Measurements from ENCODE around the gene SMOC2. TPM values are rescaled to one million over a fixed set of nuclear protein-coding genes. Genes with fewer than 3 reads are reported as not detected.

The SMOC2 gene
- total and polyA plus RNA-seq, 4 donors: 1.3 to 6.4 (median 4.6) TPM

DNA sequence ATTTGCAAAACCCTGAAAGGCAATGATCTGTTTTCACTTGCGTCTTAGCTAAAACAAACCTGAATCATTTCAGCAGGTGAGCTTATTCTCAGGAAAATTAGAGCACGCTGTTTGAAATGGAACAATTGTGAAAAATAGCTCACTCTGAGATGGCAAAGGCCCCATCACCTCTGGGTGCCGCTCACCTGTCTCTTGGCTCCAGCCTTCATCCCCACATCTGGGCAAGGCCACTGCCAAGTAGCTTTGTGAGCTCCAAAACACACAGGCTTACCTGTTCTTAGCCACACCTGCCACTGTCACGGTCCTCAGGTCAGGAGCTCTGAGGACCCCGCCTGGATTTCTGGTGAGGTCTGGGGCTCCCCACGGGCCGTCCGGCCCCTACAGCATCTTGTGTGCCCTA is 66.7 kb downstream of the SMOC2 start:
- Histone ChIP-seq H3K27me3 (ENCODE audit: control insufficient read depth in 3 of 3, insufficient read depth in 3 of 3, low read length in 2 of 3) (peaks cover 0 to 31% (median 0%) of the 10 kb centered on the region in 3 donors), H3K4me3 (no peak overlapping the region), H3K9me3 (ENCODE audit: control insufficient read depth in 4 of 4, insufficient read depth in 3 of 4, low read length in 3 of 4) (peaks cover 0 to 2% (median 0%) of the 10 kb centered on the region in 4 donors), H3K36me3 (ENCODE audit: control insufficient read depth in 4 of 4, insufficient read depth in 4 of 4, low read length in 4 of 4) (no peaks in the 10 kb centered on the region), H3K9ac (ENCODE audit: insufficient read depth in 1 of 2, low read length in 2 of 2) (no peak overlapping the region), H3K27ac (ENCODE audit: low read depth in 1 of 2, low read length in 1 of 2) (no peak overlapping the region), H3K4me1 (ENCODE audit: control insufficient read depth in 5 of 5, insufficient read depth in 5 of 5, low read length in 5 of 5) (peaks cover 0 to 5% (median 0%) of the 10 kb centered on the region in 5 donors)
- TF ChIP-seq, protein P1, sequence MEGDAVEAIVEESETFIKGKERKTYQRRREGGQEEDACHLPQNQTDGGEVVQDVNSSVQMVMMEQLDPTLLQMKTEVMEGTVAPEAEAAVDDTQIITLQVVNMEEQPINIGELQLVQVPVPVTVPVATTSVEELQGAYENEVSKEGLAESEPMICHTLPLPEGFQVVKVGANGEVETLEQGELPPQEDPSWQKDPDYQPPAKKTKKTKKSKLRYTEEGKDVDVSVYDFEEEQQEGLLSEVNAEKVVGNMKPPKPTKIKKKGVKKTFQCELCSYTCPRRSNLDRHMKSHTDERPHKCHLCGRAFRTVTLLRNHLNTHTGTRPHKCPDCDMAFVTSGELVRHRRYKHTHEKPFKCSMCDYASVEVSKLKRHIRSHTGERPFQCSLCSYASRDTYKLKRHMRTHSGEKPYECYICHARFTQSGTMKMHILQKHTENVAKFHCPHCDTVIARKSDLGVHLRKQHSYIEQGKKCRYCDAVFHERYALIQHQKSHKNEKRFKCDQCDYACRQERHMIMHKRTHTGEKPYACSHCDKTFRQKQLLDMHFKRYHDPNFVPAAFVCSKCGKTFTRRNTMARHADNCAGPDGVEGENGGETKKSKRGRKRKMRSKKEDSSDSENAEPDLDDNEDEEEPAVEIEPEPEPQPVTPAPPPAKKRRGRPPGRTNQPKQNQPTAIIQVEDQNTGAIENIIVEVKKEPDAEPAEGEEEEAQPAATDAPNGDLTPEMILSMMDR (IDR thresholded peaks at IDR 0.05; ENCODE audit: control extremely low read depth, extremely low read depth): no peak
- DNase-seq: no peak
- ATAC-seq (ENCODE audit: insufficient read depth, low FRiP score): no peak
- 91 to 93% methylated on average over 8 of the region's 8 CpGs for WGBS, 2 donors

DNA sequence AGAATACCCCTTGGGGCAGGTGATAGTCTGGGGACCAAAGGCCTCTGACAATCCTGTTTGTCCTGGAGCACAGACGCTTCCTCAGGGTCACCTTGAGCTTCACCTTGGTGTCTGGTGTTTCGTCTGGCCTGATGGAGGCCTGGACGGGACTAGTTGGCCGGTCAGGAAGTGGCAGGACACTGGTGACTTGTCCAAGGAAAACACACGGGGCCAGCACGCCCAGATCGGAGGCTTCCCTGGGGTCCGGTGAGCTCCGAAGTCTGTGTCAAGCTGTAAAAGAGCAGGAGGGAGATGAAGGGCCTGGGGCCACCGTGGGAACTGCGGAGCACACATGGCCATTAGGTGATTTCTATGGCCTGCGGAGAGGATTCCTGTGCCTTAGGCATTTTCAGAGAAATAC is 67.9 kb downstream of the SMOC2 start:
- no peak overlapping the region for H3K27ac ChIP-seq (ENCODE audit: low read depth in 1 of 2, low read length in 1 of 2)
- WGBS, 2 donors: 85 to 89% methylated on average over 12 of the region's 12 CpGs
- DNase-seq: no peak
- H3K27me3 ChIP-seq (ENCODE audit: control insufficient read depth in 3 of 3, insufficient read depth in 3 of 3, low read length in 2 of 3): peaks cover 0 to 35% (median 4%) of the 10 kb centered on the region in 3 donors
- H3K9ac ChIP-seq (ENCODE audit: insufficient read depth in 1 of 2, low read length in 2 of 2): no peak overlapping the region
- H3K4me1 ChIP-seq (ENCODE audit: control insufficient read depth in 5 of 5, insufficient read depth in 5 of 5, low read length in 5 of 5): peaks cover 0 to 5% (median 0%) of the 10 kb centered on the region in 5 donors
- H3K36me3 ChIP-seq (ENCODE audit: control insufficient read depth in 4 of 4, insufficient read depth in 4 of 4, low read length in 4 of 4): no peaks in the 10 kb centered on the region
- no peak for ATAC-seq (ENCODE audit: insufficient read depth, low FRiP score)
- H3K4me3 ChIP-seq: no peak overlapping the region
- no peaks in the 10 kb centered on the region for H3K9me3 ChIP-seq (ENCODE audit: control insufficient read depth in 4 of 4, insufficient read depth in 3 of 4, low read length in 3 of 4)
- TF ChIP-seq, protein P1 (IDR thresholded peaks at IDR 0.05; ENCODE audit: control extremely low read depth, extremely low read depth): no peak

DNA sequence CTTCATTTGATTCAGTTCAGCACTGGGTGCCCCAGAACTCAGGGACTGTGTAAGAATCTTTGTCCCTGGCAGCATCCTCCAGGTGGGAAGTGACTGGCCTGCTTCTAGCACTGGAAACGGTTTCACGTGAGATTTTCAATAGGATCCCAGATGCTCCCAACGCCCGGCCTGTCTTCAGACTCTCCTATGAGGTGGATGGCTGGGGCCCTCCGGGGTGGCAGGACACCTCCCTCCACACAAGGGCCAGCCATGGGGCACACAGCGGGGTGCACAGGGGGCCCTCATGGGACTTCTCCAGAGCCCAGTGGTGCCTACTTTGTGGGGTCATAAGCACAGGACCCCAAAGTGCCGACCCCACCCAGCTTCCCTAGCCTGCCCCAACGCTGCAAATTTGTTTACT is 72.8 kb downstream of the SMOC2 start:
- no peak for ATAC-seq (ENCODE audit: insufficient read depth, low FRiP score)
- Histone ChIP-seq H3K27me3 (ENCODE audit: control insufficient read depth in 3 of 3, insufficient read depth in 3 of 3, low read length in 2 of 3) (peaks cover 0 to 23% (median 12%) of the 10 kb centered on the region in 3 donors), H3K27ac (ENCODE audit: low read depth in 1 of 2, low read length in 1 of 2) (no peak overlapping the region), H3K36me3 (ENCODE audit: control insufficient read depth in 4 of 4, insufficient read depth in 4 of 4, low read length in 4 of 4) (no peaks in the 10 kb centered on the region), H3K4me3 (no peak overlapping the region), H3K9ac (ENCODE audit: insufficient read depth in 1 of 2, low read length in 2 of 2) (no peak overlapping the region), H3K9me3 (ENCODE audit: control insufficient read depth in 4 of 4, insufficient read depth in 3 of 4, low read length in 3 of 4) (peaks cover 0 to 2% (median under 1%) of the 10 kb centered on the region in 4 donors), H3K4me1 (ENCODE audit: control insufficient read depth in 5 of 5, insufficient read depth in 5 of 5, low read length in 5 of 5) (peaks cover 0 to 6% (median 4%) of the 10 kb centered on the region in 5 donors)
- TF ChIP-seq, protein P1 (IDR thresholded peaks at IDR 0.05; ENCODE audit: control extremely low read depth, extremely low read depth): no peak
- DNase-seq: no peak
- WGBS, 2 donors: 63 to 68% methylated on average over 8 of the region's 8 CpGs

DNA sequence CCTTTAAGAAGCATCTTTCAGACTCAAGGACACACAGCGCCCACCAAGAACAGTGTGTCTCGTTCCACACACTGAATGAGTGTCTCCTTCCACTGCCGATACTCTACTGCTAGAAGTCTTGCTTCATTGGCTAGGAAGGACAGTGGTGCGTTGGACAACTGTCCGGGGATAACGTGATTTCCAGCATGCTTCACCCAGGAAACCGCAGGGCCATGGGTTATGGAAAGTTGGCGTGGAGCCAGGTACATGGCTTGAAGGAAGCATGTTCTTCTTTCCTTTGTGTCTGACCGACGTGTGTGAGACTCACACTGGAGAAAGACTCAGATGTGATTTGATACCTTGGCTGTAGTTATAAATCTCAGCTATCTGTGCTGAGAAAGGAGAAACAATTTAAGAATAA is 73.2 kb downstream of the SMOC2 start:
- H3K36me3 ChIP-seq (ENCODE audit: control insufficient read depth in 4 of 4, insufficient read depth in 4 of 4, low read length in 4 of 4): no peaks in the 10 kb centered on the region
- H3K4me1 ChIP-seq (ENCODE audit: control insufficient read depth in 5 of 5, insufficient read depth in 5 of 5, low read length in 5 of 5): peaks cover 0 to 6% (median 4%) of the 10 kb centered on the region in 5 donors
- H3K9me3 ChIP-seq (ENCODE audit: control insufficient read depth in 4 of 4, insufficient read depth in 3 of 4, low read length in 3 of 4): peaks cover 0 to 3% (median under 1%) of the 10 kb centered on the region in 4 donors
- H3K27ac ChIP-seq (ENCODE audit: low read depth in 1 of 2, low read length in 1 of 2): no peak overlapping the region
- H3K9ac ChIP-seq (ENCODE audit: insufficient read depth in 1 of 2, low read length in 2 of 2): no peak overlapping the region
- 60 to 61% methylated on average over 10 of the region's 10 CpGs for WGBS, 2 donors
- DNase-seq (peak; percentile 57 to 69 (median 58)), ATAC-seq (ENCODE audit: insufficient read depth, low FRiP score) (no peak)
- no peak overlapping the region for H3K4me3 ChIP-seq
- H3K27me3 ChIP-seq (ENCODE audit: control insufficient read depth in 3 of 3, insufficient read depth in 3 of 3, low read length in 2 of 3): peaks cover 0 to 19% (median 12%) of the 10 kb centered on the region in 3 donors
- TF ChIP-seq, protein P1 (IDR thresholded peaks at IDR 0.05; ENCODE audit: control extremely low read depth, extremely low read depth): no peak

Measured in lung (tissue), 12 donors.